RWPE2 (cell line): Measurements from ENCODE around the gene KRTAP4-5.

Experiments used
- ATAC-seq: fragments of 200-7000 bp; cut with Tn5 transposase; 3 replicates; pipeline ENCODE4 v1.9.1; 2021; ENCODE audit warnings: low read depth
- DNase-seq: peaks from one replicate; pipeline ENCODE4 v3.0.0-alpha.2; 2020; ENCODE audit warnings: low spot score
- H3K27ac ChIP-seq: fragments of 450-650 bp; 2 replicates; pipeline ENCODE4 v1.5.1; 2017; ENCODE audit warnings: mild to moderate bottlenecking; ENCODE audit not compliant: poor library complexity, severe bottlenecking
- H3K27me3 ChIP-seq: fragments of 250-450 bp; sonication (Bioruptor Pico); 2 replicates; pipeline ENCODE4 v1.5.1; 2021; ENCODE audit warnings: mild to moderate bottlenecking, moderate library complexity; ENCODE audit not compliant: insufficient read depth, poor library complexity, severe bottlenecking
- H3K36me3 ChIP-seq: fragments of 250-450 bp; sonication (Bioruptor Pico); 2 replicates; pipeline ENCODE4 v1.5.1; 2020; ENCODE audit warnings: low read depth, mild to moderate bottlenecking, moderate library complexity
- H3K4me1 ChIP-seq: fragments of 250-450 bp; sonication (Bioruptor Pico); 2 replicates; pipeline ENCODE4 v1.5.1; 2021; ENCODE audit warnings: mild to moderate bottlenecking, moderate library complexity; ENCODE audit not compliant: insufficient read depth, poor library complexity, severe bottlenecking
- H3K4me3 ChIP-seq: fragments of 250-450 bp; sonication (Bioruptor Pico); 2 replicates; pipeline ENCODE4 v1.5.1; 2021; ENCODE audit warnings: mild to moderate bottlenecking, moderate library complexity; ENCODE audit not compliant: severe bottlenecking
- H3K9me3 ChIP-seq: fragments of 250-450 bp; sonication (Bioruptor Pico); 2 replicates; pipeline ENCODE4 v1.5.1; 2021; ENCODE audit warnings: mild to moderate bottlenecking, moderate library complexity; ENCODE audit not compliant: severe bottlenecking
- CTCF ChIP-seq: fragments of 450-650 bp; IDR thresholded peaks from one replicate; pipeline ENCODE4 v1.5.1; 2017; ENCODE audit warnings: mild to moderate bottlenecking, moderate library complexity; ENCODE audit not compliant: poor library complexity, severe bottlenecking

KRTAP4-5 gene

GRCh38 chr17:41176744-41177387 is 27.2 kb upstream of the KRTAP4-5 start:
- no peak for DNase-seq

GRCh38 chr17:41171886-41172285 is 22.3 kb upstream of the KRTAP4-5 start:
- ATAC-seq: no peak
- H3K4me1 ChIP-seq: no peaks in the 10 kb centered on the region
- H3K27me3 ChIP-seq: no peaks in the 10 kb centered on the region

More at GRCh38 chr17:41176744-41177387, 27.2 kb upstream of the KRTAP4-5 start:
- H3K4me1 ChIP-seq: no peaks in the 10 kb centered on the region
- no peak for TF ChIP-seq CTCF
- H3K4me3 ChIP-seq: no peak overlapping the region
- H3K27ac ChIP-seq: no peak overlapping the region
- ATAC-seq: no peak
- no peaks in the 10 kb centered on the region for H3K36me3 ChIP-seq
- H3K27me3 ChIP-seq: no peaks in the 10 kb centered on the region
- H3K9me3 ChIP-seq: no peaks in the 10 kb centered on the region

GRCh38 chr17:41168121-41168520 is 18.5 kb upstream of the KRTAP4-5 start, which contains the start of gene KRTAP4-3:
Gene KRTAP4-3 (minus strand): TSS chr17:41168221. CDS start chr17:41168172, 49 bp downstream.
- DNase-seq (no peak), ATAC-seq (no peak)
- no peak within 1 kb of the TSS for H3K4me3 ChIP-seq
- no peaks in the 10 kb centered on the region for H3K9me3 ChIP-seq
- H3K4me1 ChIP-seq: no peaks in the 10 kb centered on the region
- TF ChIP-seq CTCF: no peak
- no peaks in the 10 kb centered on the region for H3K27me3 ChIP-seq
- H3K36me3 ChIP-seq: no peaks in the 10 kb centered on the region
- no peak within 1 kb of the TSS for H3K27ac ChIP-seq

More at GRCh38 chr17:41171886-41172285, 22.3 kb upstream of the KRTAP4-5 start:
- no peak for TF ChIP-seq CTCF
- H3K36me3 ChIP-seq: no peaks in the 10 kb centered on the region
- no peak overlapping the region for H3K27ac ChIP-seq
- DNase-seq: no peak
- H3K4me3 ChIP-seq: no peak overlapping the region
- no peaks in the 10 kb centered on the region for H3K9me3 ChIP-seq

- no peak for DNase-seq
- H3K9me3 ChIP-seq: no peaks in the 10 kb centered on the region
- no peaks in the 10 kb centered on the region for H3K36me3 ChIP-seq
- no peak overlapping the region for H3K4me3 ChIP-seq
- TF ChIP-seq CTCF: no peak
- no peak for ATAC-seq
- no peak overlapping the region for H3K27ac ChIP-seq
- H3K4me1 ChIP-seq: no peaks in the 10 kb centered on the region
- H3K27me3 ChIP-seq: no peaks in the 10 kb centered on the region
Observed at GRCh38 chr17:41167561-41167960, 17.9 kb upstream of the KRTAP4-5 start.

- H3K4me3 ChIP-seq: no peak overlapping the region
- ATAC-seq: no peak
- no peaks in the 10 kb centered on the region for H3K9me3 ChIP-seq
- no peaks in the 10 kb centered on the region for H3K36me3 ChIP-seq
- no peak for TF ChIP-seq CTCF
- DNase-seq: no peak
- H3K27me3 ChIP-seq: no peaks in the 10 kb centered on the region
- H3K27ac ChIP-seq: no peak overlapping the region
- no peaks in the 10 kb centered on the region for H3K4me1 ChIP-seq
Observed at GRCh38 chr17:41163828-41164227, 14.2 kb upstream of the KRTAP4-5 start.
